ENCODE measurements around the gene TSPAN9.

TSPAN9 gene

GRCh38 chr12:3226264-3226663 lies 149.1 kb downstream of the TSPAN9 start:
- no peak for TF ChIP-seq CTCF (IDR thresholded peaks at IDR 0.05; ENCODE audit: control extremely low read depth, extremely low read depth, low read depth, missing control alignments)
- no peak for DNase-seq (ENCODE audit: extremely low spot score)
- ChIA-PET POLR2A (no interaction called here), CTCF (interaction anchor here (1.8 kb wide), 1 partner anchor 21 kb away, joined by 4 read pairs; no protein-coding TSS in a partner anchor)

- TF ChIP-seq CTCF (IDR thresholded peaks at IDR 0.05; ENCODE audit: control extremely low read depth, extremely low read depth, low read depth, missing control alignments), result no peak
- DNase-seq (ENCODE audit: extremely low spot score), result no peak
- CTCF ChIA-PET, result interaction anchor here (1.2 kb wide), 1 partner anchor 73 kb away, joined by 4 read pairs; no protein-coding TSS in a partner anchor
These were observed 150.1 kb downstream of the TSPAN9 start for GRCh38 chr12:3227076-3227975.

GRCh38 chr12:3228552-3228951 lies 151.4 kb downstream of the TSPAN9 start:
- CTCF ChIA-PET, result interaction anchor here (1.2 to 2.0 kb wide), 2 partner anchors 26 to 72 kb away, joined by 4 to 5 read pairs; no protein-coding TSS in a partner anchor
- POLR2A ChIA-PET, result no interaction called here
- no peak for DNase-seq (ENCODE audit: extremely low spot score)
- no peak for TF ChIP-seq CTCF (IDR thresholded peaks at IDR 0.05; ENCODE audit: control extremely low read depth, extremely low read depth, low read depth, missing control alignments)

More at GRCh38 chr12:3227076-3227975, 150.1 kb downstream of the TSPAN9 start:
- POLR2A ChIA-PET, result no interaction called here

- CTCF ChIA-PET, result interaction anchor here (2.0 kb wide), 1 partner anchor 27 kb away, joined by 5 read pairs; no protein-coding TSS in a partner anchor
- TF ChIP-seq CTCF (IDR thresholded peaks at IDR 0.05; ENCODE audit: control extremely low read depth, extremely low read depth, low read depth, missing control alignments), result no peak
- POLR2A ChIA-PET, result no interaction called here
These were observed 152.4 kb downstream of the TSPAN9 start for GRCh38 chr12:3229577-3229976.

GRCh38 chr12:3230758-3231375 lies 153.7 kb downstream of the TSPAN9 start:
- TF ChIP-seq CTCF (IDR thresholded peaks at IDR 0.05; ENCODE audit: control extremely low read depth, extremely low read depth, low read depth, missing control alignments), result no peak
- CTCF ChIA-PET, result no interaction called here
- POLR2A ChIA-PET, result no interaction called here
- DNase-seq (ENCODE audit: extremely low spot score), result no peak

More at GRCh38 chr12:3229577-3229976, 152.4 kb downstream of the TSPAN9 start:
- DNase-seq (ENCODE audit: extremely low spot score), result no peak

GRCh38 chr12:3231399-3231876 lies 154.3 kb downstream of the TSPAN9 start:
- TF ChIP-seq CTCF (IDR thresholded peaks at IDR 0.05; ENCODE audit: control extremely low read depth, extremely low read depth, low read depth, missing control alignments), result no peak
- CTCF ChIA-PET, result no interaction called here
- DNase-seq (ENCODE audit: extremely low spot score), result no peak
- POLR2A ChIA-PET, result no interaction called here
